PFSK-1 (cell line): Measurements from ENCODE around the gene CNEP1R1.

Experiments used
- POLR2AphosphoS5 ChIP-seq: IDR thresholded peaks from 2 replicates; pipeline ENCODE4 v1.6.1; 2012; ENCODE audit warnings: low read depth, mild to moderate bottlenecking, control low read depth, low read length, moderate library complexity
- REST ChIP-seq, 2 experiments: IDR thresholded peaks; 2 replicates each; pipeline versions ENCODE4 v1.6.1 to v1.8.0; 2011 to 2012; ENCODE audit warnings: low read depth in 2 of 2, low read length in 2 of 2, control low read depth in 1 of 2, inconsistent platforms in 1 of 2, mild to moderate bottlenecking in 1 of 2, moderate library complexity in 1 of 2; ENCODE audit not compliant: insufficient read depth in 1 of 2
- SIN3A ChIP-seq: IDR thresholded peaks from 2 replicates; pipeline ENCODE4 v1.6.1; 2012; ENCODE audit warnings: mild to moderate bottlenecking, low read length, moderate library complexity, borderline replicate concordance; ENCODE audit not compliant: insufficient read depth
- TAF1 ChIP-seq: IDR thresholded peaks from 2 replicates; pipeline ENCODE4 v1.6.1; 2012; ENCODE audit warnings: low read length, control low read depth, borderline replicate concordance; ENCODE audit not compliant: insufficient read depth

GRCh38 chr16:50036426-50036825, 11.4 kb downstream of the CNEP1R1 start:
- TF ChIP-seq SIN3A (no peak), TAF1 (no peak), POLR2AphosphoS5 (no peak), REST (IDR thresholded peaks at IDR 0.05; ENCODE audit: insufficient read depth in 1 of 2, low read depth in 2 of 2, low read length in 2 of 2) (no peak)
